NCI-H82 (cell line): ENCODE results near the gene NOM1.

Experiments
- DNase-seq: peaks from one replicate; lab custom pipeline; 2025; lab: John Stamatoyannopoulos, UW

Gene NOM1

GRCh38 chr7:157016352-157017041, 67.0 kb downstream of the NOM1 start:
- DNase-seq, result no peak

GRCh38 chr7:157017149-157017548, 67.6 kb downstream of the NOM1 start:
- no peak for DNase-seq

- DNase-seq, result peak; percentile 38
These were observed 68.3 kb downstream of the NOM1 start for GRCh38 chr7:157017603-157018327.

- no peak for DNase-seq
These were observed 69.0 kb downstream of the NOM1 start for GRCh38 chr7:157018328-157018996.

- no peak for DNase-seq
These were observed 69.6 kb downstream of the NOM1 start for GRCh38 chr7:157018997-157019608.

GRCh38 chr7:157019718-157020451, 70.4 kb downstream of the NOM1 start:
- no peak for DNase-seq

GRCh38 chr7:157020514-157021070, 71.1 kb downstream of the NOM1 start:
- no peak for DNase-seq

- no peak for DNase-seq
These were observed 71.8 kb downstream of the NOM1 start for GRCh38 chr7:157021071-157021870.

GRCh38 chr7:157021871-157022680, 72.6 kb downstream of the NOM1 start:
- DNase-seq, result no peak
